ENCODE data around the gene C19orf67. TPM values are rescaled to one million over a fixed set of nuclear protein-coding genes. Genes with fewer than 3 reads are reported as not detected.

Gene C19orf67
- total RNA-seq, 4 donors from 2014 or later, result not detected

DNA sequence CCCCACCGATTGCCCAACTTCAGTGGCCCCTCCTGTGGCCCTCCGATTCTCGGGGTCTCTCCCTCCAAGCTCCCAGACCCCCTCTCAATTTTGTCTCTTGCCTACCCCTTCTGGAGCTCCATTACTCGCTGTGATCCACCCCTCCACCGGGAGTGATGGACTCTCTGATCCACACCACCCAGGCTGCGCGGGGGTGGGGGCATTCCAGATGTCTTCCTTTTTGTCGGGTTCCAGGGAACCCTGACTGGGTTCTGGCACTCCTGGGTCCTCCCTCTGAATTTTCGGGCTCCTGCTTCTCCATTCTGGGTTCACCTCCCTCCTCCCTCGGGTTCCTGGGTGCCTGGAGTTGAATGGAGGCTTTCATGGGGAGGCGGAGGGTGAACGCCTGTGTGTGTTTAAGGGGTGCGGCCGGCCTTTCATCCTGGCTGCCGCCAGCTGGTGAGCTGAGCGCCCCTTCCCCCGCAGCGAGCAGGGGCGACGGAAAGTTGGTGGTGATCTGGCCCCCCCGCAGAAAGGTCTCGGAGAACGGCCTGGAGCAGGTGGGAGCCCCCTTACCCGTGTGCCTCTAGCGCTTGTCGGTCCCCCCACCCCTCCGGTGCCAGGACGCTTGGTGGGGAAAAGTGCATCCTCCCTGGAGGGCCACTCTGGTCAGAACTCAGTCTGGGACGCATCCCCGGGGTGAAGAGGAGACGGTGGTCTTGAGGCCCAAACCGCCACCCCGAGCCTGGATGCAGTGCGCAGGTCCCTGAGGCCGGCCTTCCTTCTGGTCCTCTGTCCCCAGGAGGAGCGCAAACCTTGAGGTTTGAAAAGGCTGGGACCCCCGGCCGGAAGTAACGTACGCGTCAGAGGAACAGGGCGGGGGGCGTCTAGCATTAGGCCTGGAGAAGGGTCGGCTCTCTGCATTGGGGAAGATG lies 11.4 kb downstream of the C19orf67 start:
- TF ChIP-seq EP300 (IDR thresholded peaks at IDR 0.05), result no peak
- TF ChIP-seq, protein P1, sequence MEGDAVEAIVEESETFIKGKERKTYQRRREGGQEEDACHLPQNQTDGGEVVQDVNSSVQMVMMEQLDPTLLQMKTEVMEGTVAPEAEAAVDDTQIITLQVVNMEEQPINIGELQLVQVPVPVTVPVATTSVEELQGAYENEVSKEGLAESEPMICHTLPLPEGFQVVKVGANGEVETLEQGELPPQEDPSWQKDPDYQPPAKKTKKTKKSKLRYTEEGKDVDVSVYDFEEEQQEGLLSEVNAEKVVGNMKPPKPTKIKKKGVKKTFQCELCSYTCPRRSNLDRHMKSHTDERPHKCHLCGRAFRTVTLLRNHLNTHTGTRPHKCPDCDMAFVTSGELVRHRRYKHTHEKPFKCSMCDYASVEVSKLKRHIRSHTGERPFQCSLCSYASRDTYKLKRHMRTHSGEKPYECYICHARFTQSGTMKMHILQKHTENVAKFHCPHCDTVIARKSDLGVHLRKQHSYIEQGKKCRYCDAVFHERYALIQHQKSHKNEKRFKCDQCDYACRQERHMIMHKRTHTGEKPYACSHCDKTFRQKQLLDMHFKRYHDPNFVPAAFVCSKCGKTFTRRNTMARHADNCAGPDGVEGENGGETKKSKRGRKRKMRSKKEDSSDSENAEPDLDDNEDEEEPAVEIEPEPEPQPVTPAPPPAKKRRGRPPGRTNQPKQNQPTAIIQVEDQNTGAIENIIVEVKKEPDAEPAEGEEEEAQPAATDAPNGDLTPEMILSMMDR (IDR thresholded peaks at IDR 0.05), result peak in 1 of 3 experiments; percentile 1
- H3K4me1 ChIP-seq, result peaks cover 25 to 45% (median 43%) of the 10 kb centered on the region in 4 donors
- no peaks in the 10 kb centered on the region for H3K27me3 ChIP-seq
- DNase-seq (ENCODE audit: extremely low spot score), result no peak
- no peaks in the 10 kb centered on the region for H3K36me3 ChIP-seq
- intact Hi-C loops (cut with DNase I), result loop anchor here (2.0 to 10.0 kb wide), 4 partner anchors 45 to 289 kb away; partner anchors contain the start of genes ASF1B and RFX1
- H3K4me3 ChIP-seq, result peak overlapping the region; percentile 64 to 81 (median 75)
- no peaks in the 10 kb centered on the region for H3K9me3 ChIP-seq
- peak overlapping the region; percentile 86 to 94 (median 89) for H3K27ac ChIP-seq (replicated peaks in 1 of 4)
- WGBS, result 0% methylated on average over 12 of the region's 44 CpGs

DNA sequence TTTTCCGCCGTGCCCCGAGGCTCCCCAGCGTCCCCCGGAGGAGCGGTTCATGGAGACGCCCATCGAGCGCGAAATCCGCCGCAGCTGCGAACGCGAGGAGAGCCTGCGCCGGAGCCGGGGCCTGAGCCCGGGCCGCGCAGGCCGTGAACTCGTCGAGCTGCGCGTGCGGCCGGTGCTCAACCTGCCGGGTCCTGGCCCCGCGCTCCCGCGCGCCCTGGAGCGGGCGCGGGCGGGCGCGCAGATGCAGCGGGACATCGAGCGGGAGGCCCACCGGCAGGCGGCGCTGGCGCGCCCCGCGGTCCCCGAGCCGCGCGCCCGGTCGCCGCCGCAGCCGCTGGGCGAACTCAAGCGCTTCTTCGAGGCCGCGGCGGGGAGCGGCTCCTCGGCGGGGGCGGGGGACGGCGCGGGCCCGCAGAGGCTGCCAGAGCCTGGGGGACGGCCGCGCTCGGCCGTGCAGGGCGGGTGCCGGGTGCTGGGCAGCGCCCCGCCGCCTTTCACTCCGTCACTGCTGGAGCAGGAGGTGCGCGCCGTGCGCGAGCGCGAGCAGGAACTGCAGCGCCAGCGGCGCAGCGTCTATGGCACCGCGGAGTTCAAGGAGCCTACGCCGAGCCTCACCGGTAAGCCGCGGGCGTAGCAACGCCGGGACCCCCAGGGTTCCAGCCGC lies 12.2 kb downstream of the C19orf67 start:
- intact Hi-C loops (cut with DNase I), result loop anchor here (2.0 to 10.0 kb wide), 3 partner anchors 45 to 289 kb away; partner anchors contain the start of gene ASF1B
- H3K4me3 ChIP-seq, result peak overlapping the region; percentile 64 to 81 (median 75)
- H3K27me3 ChIP-seq, result no peaks in the 10 kb centered on the region
- no peaks in the 10 kb centered on the region for H3K9me3 ChIP-seq
- peak overlapping the region; percentile 86 to 94 (median 89) for H3K27ac ChIP-seq (replicated peaks in 1 of 4)
- no peak for DNase-seq (ENCODE audit: extremely low spot score)
- WGBS, result no CpG with 5 or more reads among the region's 106 CpGs
- peaks cover 25 to 45% (median 43%) of the 10 kb centered on the region in 4 donors for H3K4me1 ChIP-seq
- TF ChIP-seq POLR2AphosphoS5 (IDR thresholded peaks at IDR 0.05) (peak; percentile 38 to 81), POLR2A (IDR thresholded peaks at IDR 0.05; ENCODE audit: low read depth) (no peak), EP300 (IDR thresholded peaks at IDR 0.05) (no peak)
- TF ChIP-seq, protein P1 (IDR thresholded peaks at IDR 0.05), result peak; percentile 37 to 85 (median 67)
- H3K36me3 ChIP-seq, result no peaks in the 10 kb centered on the region

GRCh38 chr19:14072535-14073260 lies 12.9 kb downstream of the C19orf67 start, which contains the start of gene MISP3:
MISP3 (plus strand) TSS chr19:14072786; CDS start chr19:14073310, 524 bp downstream.
- peak within 1 kb of the TSS; percentile 86 to 94 (median 89) for H3K27ac ChIP-seq (replicated peaks in 1 of 4)
- no peaks in the 10 kb centered on the region for H3K27me3 ChIP-seq
- DNase-seq (ENCODE audit: extremely low spot score), result no peak
- intact Hi-C loops (cut with DNase I), result loop anchor here (1.0 to 10.0 kb wide), 4 partner anchors 46 to 288 kb away; partner anchors contain the start of gene ASF1B
- no peaks in the 10 kb centered on the region for H3K9me3 ChIP-seq
- 0% methylated on average over 7 of the region's 51 CpGs for WGBS
- peak within 1 kb of the TSS; percentile 64 to 81 (median 75) for H3K4me3 ChIP-seq
- TF ChIP-seq EP300 (IDR thresholded peaks at IDR 0.05), result no peak
- TF ChIP-seq, protein P1 (IDR thresholded peaks at IDR 0.05), result no peak
- TF ChIP-seq POLR2A (IDR thresholded peaks at IDR 0.05; ENCODE audit: low read depth), result no peak
- no peak for TF ChIP-seq POLR2AphosphoS5 (IDR thresholded peaks at IDR 0.05)
- peaks cover 25 to 45% (median 43%) of the 10 kb centered on the region in 4 donors for H3K4me1 ChIP-seq
- no peaks in the 10 kb centered on the region for H3K36me3 ChIP-seq

DNA sequence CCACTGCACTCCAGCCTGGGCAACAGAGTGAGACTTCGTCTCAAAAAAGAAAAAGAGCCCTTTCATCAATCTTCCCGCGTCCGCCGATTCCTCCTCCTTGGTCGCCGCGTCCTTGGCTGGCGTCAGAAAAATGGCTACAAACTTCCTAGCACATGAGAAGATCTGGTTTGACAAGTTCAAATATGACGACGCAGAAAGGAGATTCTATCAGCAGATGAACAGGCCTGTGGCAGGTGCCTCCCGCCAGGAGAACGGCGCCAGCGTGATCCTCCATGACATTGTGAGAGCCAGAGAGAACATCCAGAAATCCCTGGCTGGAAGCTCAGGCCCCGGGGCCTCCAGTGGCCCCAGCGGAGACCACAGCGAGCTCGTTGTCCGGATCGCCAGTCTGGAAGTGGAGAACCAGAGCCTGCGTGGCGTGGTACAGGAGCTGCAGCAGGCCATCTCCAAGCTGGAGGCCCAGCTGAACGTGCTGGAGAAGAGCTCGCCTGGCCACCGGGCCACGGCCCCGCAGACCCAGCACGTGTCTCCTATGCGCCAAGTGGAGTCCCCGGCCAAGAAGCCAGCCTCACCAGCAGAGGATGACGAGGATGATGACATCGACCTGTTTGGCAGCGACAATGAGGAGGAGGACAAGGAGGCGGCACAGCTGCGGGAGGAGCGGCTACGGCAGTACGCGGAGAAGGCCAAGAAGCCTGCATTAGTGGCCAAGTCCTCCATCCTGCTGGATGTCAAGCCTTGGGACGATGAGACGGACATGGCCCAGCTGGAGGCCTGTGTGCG lies 15.1 kb downstream of the C19orf67 start:
- Histone ChIP-seq H3K4me3 (no peak overlapping the region), H3K27me3 (no peaks in the 10 kb centered on the region), H3K27ac (replicated peaks in 1 of 4) (no peak overlapping the region), H3K4me1 (peaks cover 18 to 37% (median 37%) of the 10 kb centered on the region in 4 donors), H3K36me3 (no peaks in the 10 kb centered on the region), H3K9me3 (no peaks in the 10 kb centered on the region)
- intact Hi-C loops (cut with DNase I), result loop anchor here (5.0 to 10.0 kb wide), 2 partner anchors 67 to 286 kb away; partner anchors contain the start of gene ASF1B
- DNase-seq (ENCODE audit: extremely low spot score), result no peak
- TF ChIP-seq POLR2A (IDR thresholded peaks at IDR 0.05; ENCODE audit: low read depth) (no peak), POLR2AphosphoS5 (IDR thresholded peaks at IDR 0.05) (no peak), EP300 (IDR thresholded peaks at IDR 0.05) (no peak)
- TF ChIP-seq, protein P1 (IDR thresholded peaks at IDR 0.05), result no peak
- WGBS, result 97% methylated on average over 28 of the region's 43 CpGs
